ENCODE results near the gene TMEM185B. TPM values are rescaled to one million over a fixed set of nuclear protein-coding genes. Genes with fewer than 3 reads are reported as not detected.
A peak's percentile ranks its signal among the peaks of the same experiment; 100 is the strongest.
"Not testable (repeated sequence)": the region's sequence is repeated elsewhere in the genome, so short reads cannot be mapped to it uniquely, and the experiment has no call there.

Gene TMEM185B
- total RNA-seq, 1 experiment from 2014 or later = 36.1 TPM

- in situ Hi-C loops (cut with HindIII; ENCODE audit: low pct_unique_long_range_greater_than_20kb, low sequenced_read_pairs) = no loop called here
- peak; percentile 78 for DNase-seq (ENCODE audit: low read depth)
These were observed 14.3 kb upstream of the TMEM185B start for GRCh38 chr2:120237491-120237902.

GRCh38 chr2:120236791-120237190 lies 13.6 kb upstream of the TMEM185B start:
- DNase-seq (ENCODE audit: low read depth) = no peak
- in situ Hi-C loops (cut with HindIII; ENCODE audit: low pct_unique_long_range_greater_than_20kb, low sequenced_read_pairs) = no loop called here

GRCh38 chr2:120236316-120236715 lies 13.1 kb upstream of the TMEM185B start:
- in situ Hi-C loops (cut with HindIII; ENCODE audit: low pct_unique_long_range_greater_than_20kb, low sequenced_read_pairs) = no loop called here
- DNase-seq (ENCODE audit: low read depth) = no peak

- no peak for DNase-seq (ENCODE audit: low read depth)
- in situ Hi-C loops (cut with HindIII; ENCODE audit: low pct_unique_long_range_greater_than_20kb, low sequenced_read_pairs) = no loop called here
These were observed 12.5 kb upstream of the TMEM185B start for GRCh38 chr2:120235681-120236080.

GRCh38 chr2:120235158-120235557 lies 12.0 kb upstream of the TMEM185B start:
- in situ Hi-C loops (cut with HindIII; ENCODE audit: low pct_unique_long_range_greater_than_20kb, low sequenced_read_pairs); DNase-seq (ENCODE audit: low read depth): not testable (repeated sequence)

- DNase-seq (ENCODE audit: low read depth) = no peak
- in situ Hi-C loops (cut with HindIII; ENCODE audit: low pct_unique_long_range_greater_than_20kb, low sequenced_read_pairs) = no loop called here
These were observed 10.1 kb upstream of the TMEM185B start for GRCh38 chr2:120233292-120233691.

GRCh38 chr2:120231974-120232635 lies 8.9 kb upstream of the TMEM185B start:
- DNase-seq (ENCODE audit: low read depth) = no peak
- in situ Hi-C loops (cut with HindIII; ENCODE audit: low pct_unique_long_range_greater_than_20kb, low sequenced_read_pairs) = no loop called here

GRCh38 chr2:120231564-120231973 lies 8.4 kb upstream of the TMEM185B start:
- no peak for DNase-seq (ENCODE audit: low read depth)
- in situ Hi-C loops (cut with HindIII; ENCODE audit: low pct_unique_long_range_greater_than_20kb, low sequenced_read_pairs) = no loop called here

- in situ Hi-C loops (cut with HindIII; ENCODE audit: low pct_unique_long_range_greater_than_20kb, low sequenced_read_pairs) = no loop called here
- DNase-seq (ENCODE audit: low read depth) = no peak
These were observed 7.6 kb upstream of the TMEM185B start for GRCh38 chr2:120230515-120231471.

GRCh38 chr2:120229341-120229740 lies 6.1 kb upstream of the TMEM185B start:
- in situ Hi-C loops (cut with HindIII; ENCODE audit: low pct_unique_long_range_greater_than_20kb, low sequenced_read_pairs) = no loop called here
- no peak for DNase-seq (ENCODE audit: low read depth)

- DNase-seq (ENCODE audit: low read depth) = no peak
These were observed 5.3 kb upstream of the TMEM185B start for GRCh38 chr2:120228503-120228902.

GRCh38 chr2:120227111-120227991 lies 4.2 kb upstream of the TMEM185B start:
- in situ Hi-C loops (cut with HindIII; ENCODE audit: low pct_unique_long_range_greater_than_20kb, low sequenced_read_pairs) = no loop called here
- no peak for DNase-seq (ENCODE audit: low read depth)

More at GRCh38 chr2:120228503-120228902, 5.3 kb upstream of the TMEM185B start:
- in situ Hi-C loops (cut with HindIII; ENCODE audit: low pct_unique_long_range_greater_than_20kb, low sequenced_read_pairs) = no loop called here

GRCh38 chr2:120226316-120226715 lies 3.1 kb upstream of the TMEM185B start:
- in situ Hi-C loops (cut with HindIII; ENCODE audit: low pct_unique_long_range_greater_than_20kb, low sequenced_read_pairs) = no loop called here
- no peak for DNase-seq (ENCODE audit: low read depth)

- in situ Hi-C loops (cut with HindIII; ENCODE audit: low pct_unique_long_range_greater_than_20kb, low sequenced_read_pairs) = no loop called here
- DNase-seq (ENCODE audit: low read depth) = no peak
These were observed 2.4 kb upstream of the TMEM185B start for GRCh38 chr2:120225549-120226065.

- DNase-seq (ENCODE audit: low read depth) = no peak
- in situ Hi-C loops (cut with HindIII; ENCODE audit: low pct_unique_long_range_greater_than_20kb, low sequenced_read_pairs) = no loop called here
These were observed 1.7 kb upstream of the TMEM185B start for GRCh38 chr2:120224735-120225548.

GRCh38 chr2:120224256-120224655 lies 1.1 kb upstream of the TMEM185B start:
- no peak for DNase-seq (ENCODE audit: low read depth)

GRCh38 chr2:120222186-120223033 lies 790 bp downstream of the TMEM185B start:
- in situ Hi-C loops (cut with HindIII; ENCODE audit: low pct_unique_long_range_greater_than_20kb, low sequenced_read_pairs) = no loop called here
- no peak for DNase-seq (ENCODE audit: low read depth)

More at GRCh38 chr2:120224256-120224655, 1.1 kb upstream of the TMEM185B start:
- in situ Hi-C loops (cut with HindIII; ENCODE audit: low pct_unique_long_range_greater_than_20kb, low sequenced_read_pairs) = no loop called here

All from Caki2 (cell line).